Osteoblast (primary cell): ENCODE data around the gene GYS2. TPM values are rescaled to one million over a fixed set of nuclear protein-coding genes. Genes with fewer than 3 reads are reported as not detected.

Experiments
- DNase-seq: peaks from one replicate; pipeline ENCODE4 v3.0.0; 2011; ENCODE audit warnings: low spot score, mixed read lengths; ENCODE audit not compliant: insufficient read length; ENCODE audit errors: missing footprints
- H2AFZ ChIP-seq: 2 replicates; pipeline ENCODE4 v1.6.0; 2011; ENCODE audit warnings: mild to moderate bottlenecking, low read length
- H3K27ac ChIP-seq: 2 replicates; pipeline ENCODE4 v1.5.1; 2011; ENCODE audit warnings: mild to moderate bottlenecking, low read depth, low read length, moderate library complexity
- H3K27me3 ChIP-seq: 2 replicates; pipeline ENCODE4 v1.6.0; 2012; ENCODE audit warnings: mild to moderate bottlenecking, control low read depth, inconsistent platforms, low read length, moderate library complexity; ENCODE audit not compliant: insufficient read depth
- H3K36me3 ChIP-seq: 2 replicates; pipeline ENCODE4 v1.5.1; 2011; ENCODE audit warnings: mild to moderate bottlenecking, low read length, control low read depth, moderate library complexity; ENCODE audit not compliant: insufficient read depth
- H3K4me1 ChIP-seq: 2 replicates; pipeline ENCODE4 v1.5.1; 2011; ENCODE audit warnings: mild to moderate bottlenecking, low read length, control low read depth, moderate library complexity; ENCODE audit not compliant: insufficient read depth
- H3K4me2 ChIP-seq: 2 replicates; pipeline ENCODE4 v1.6.0; 2011; ENCODE audit warnings: mild to moderate bottlenecking, low read length; ENCODE audit not compliant: insufficient read depth
- H3K4me3 ChIP-seq: fragments of 200-600 bp; sonication (generic); 3 replicates; pipeline ENCODE4 v1.5.1; 2012; ENCODE audit warnings: mild to moderate bottlenecking, low read length, inconsistent platforms; ENCODE audit not compliant: insufficient read depth
- H3K79me2 ChIP-seq: 2 replicates; pipeline ENCODE4 v1.6.0; 2012; ENCODE audit warnings: mild to moderate bottlenecking, low read length, control low read depth, inconsistent platforms; ENCODE audit not compliant: insufficient read depth
- H3K9me3 ChIP-seq: 2 replicates; pipeline ENCODE4 v1.5.1; 2011; ENCODE audit warnings: low read depth, low read length, control low read depth
- H4K20me1 ChIP-seq: 2 replicates; pipeline ENCODE4 v1.6.0; 2012; ENCODE audit warnings: mild to moderate bottlenecking, low read length, control low read depth; ENCODE audit not compliant: insufficient read depth
- CTCF ChIP-seq: IDR thresholded peaks from 2 replicates; pipeline ENCODE4 v1.5.1; 2011; ENCODE audit warnings: mild to moderate bottlenecking, low read depth, low read length, moderate library complexity; ENCODE audit errors: extremely low read depth
- total RNA-seq: library from RNA; depleted of rRNA; stranded (reverse); fragments of >200 nt; gene quantifications from 2 replicates; pipeline ENCODE4 v1.2.3, GENCODE V29; 2012

GYS2 gene
- total RNA-seq, 1 donor = not detected

DNA sequence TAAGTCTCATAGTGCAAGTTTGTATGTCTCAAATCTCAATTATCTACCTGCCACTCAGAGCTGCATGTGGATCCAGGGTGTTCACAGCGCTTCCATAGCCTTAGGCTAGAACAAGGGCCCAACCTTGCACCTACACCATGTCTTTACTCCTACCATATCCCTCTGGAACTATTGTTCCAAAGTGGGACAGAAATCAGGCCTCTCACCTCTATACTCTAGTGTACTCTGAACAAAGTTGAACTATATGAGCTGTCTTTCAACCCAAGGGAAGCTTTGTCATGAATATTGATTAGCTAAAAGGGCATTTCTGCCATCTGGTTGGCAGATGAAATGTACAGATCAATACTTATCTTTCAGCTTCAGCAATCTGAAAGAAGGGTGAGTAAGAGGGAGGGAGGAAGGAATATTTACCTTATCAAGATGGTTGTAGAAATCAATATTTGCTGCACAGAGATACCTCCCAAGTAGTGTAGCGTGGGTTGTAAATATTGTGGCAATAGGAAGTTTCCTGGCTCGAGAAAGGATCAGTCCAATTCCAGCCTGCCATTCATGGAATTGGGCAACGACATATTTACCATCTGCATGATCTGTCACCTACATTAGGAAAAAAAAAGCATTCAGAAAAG, 30.8 kb downstream of the GYS2 start:
- DNase-seq = no peak
- Histone ChIP-seq H3K36me3 (no peaks in the 10 kb centered on the region), H3K4me1 (no peaks in the 10 kb centered on the region), H2AFZ (no peak overlapping the region), H3K9me3 (no peaks in the 10 kb centered on the region), H3K27me3 (no peaks in the 10 kb centered on the region), H3K27ac (no peak overlapping the region), H3K4me3 (no peak overlapping the region), H3K4me2 (no peak overlapping the region), H3K79me2 (no peaks in the 10 kb centered on the region), H4K20me1 (no peaks in the 10 kb centered on the region)
- no peak for TF ChIP-seq CTCF

DNA sequence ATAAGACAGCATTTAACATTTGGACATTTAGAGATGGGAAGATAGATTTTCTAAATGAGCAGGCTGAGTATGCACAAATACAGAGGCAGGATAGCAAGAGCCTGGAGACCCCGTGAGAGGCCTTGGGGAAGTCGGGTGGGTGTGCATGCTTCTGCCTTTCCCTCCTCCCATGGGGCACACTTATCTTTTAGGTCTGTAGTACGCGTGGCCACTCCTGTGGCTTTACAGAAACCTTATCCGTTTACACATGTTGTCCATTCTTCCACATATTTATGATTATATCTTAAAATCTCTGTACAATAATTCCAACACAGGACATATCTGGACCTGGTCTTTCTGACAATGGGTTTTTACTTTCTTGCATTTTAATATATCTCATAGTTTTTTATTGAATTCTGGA, 33.6 kb downstream of the GYS2 start:
- Histone ChIP-seq H3K4me3 (no peak overlapping the region), H3K36me3 (no peaks in the 10 kb centered on the region), H3K27ac (no peak overlapping the region), H4K20me1 (no peaks in the 10 kb centered on the region), H2AFZ (no peak overlapping the region), H3K4me2 (no peak overlapping the region), H3K27me3 (no peaks in the 10 kb centered on the region), H3K9me3 (no peaks in the 10 kb centered on the region), H3K4me1 (no peaks in the 10 kb centered on the region), H3K79me2 (no peaks in the 10 kb centered on the region)
- no peak for TF ChIP-seq CTCF
- DNase-seq = no peak

DNA sequence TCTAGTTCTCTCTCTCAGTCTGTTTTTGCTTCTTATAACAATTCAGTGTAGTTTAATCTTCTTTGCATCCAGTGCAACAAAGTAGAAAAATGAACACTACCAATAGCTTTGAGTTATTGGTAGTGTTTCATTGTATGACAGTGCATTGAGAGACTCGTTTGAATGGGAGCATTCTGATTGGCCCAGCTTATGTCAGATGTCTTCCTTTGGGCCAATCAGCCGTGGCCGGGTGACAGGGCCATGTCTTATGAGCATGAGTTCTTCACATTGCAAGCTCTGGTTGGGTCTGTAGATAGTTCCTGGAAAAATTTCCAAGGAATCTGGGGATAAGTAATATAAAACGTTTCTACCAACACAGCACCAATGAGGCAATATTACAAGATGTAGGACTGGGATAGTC, 36.5 kb downstream of the GYS2 start:
- Histone ChIP-seq H3K4me3 (no peak overlapping the region), H3K4me1 (no peaks in the 10 kb centered on the region), H3K27ac (no peak overlapping the region), H3K4me2 (no peak overlapping the region), H4K20me1 (no peaks in the 10 kb centered on the region), H2AFZ (no peak overlapping the region), H3K9me3 (no peaks in the 10 kb centered on the region), H3K27me3 (no peaks in the 10 kb centered on the region), H3K79me2 (no peaks in the 10 kb centered on the region), H3K36me3 (no peaks in the 10 kb centered on the region)
- TF ChIP-seq CTCF = no peak
- DNase-seq = no peak

DNA sequence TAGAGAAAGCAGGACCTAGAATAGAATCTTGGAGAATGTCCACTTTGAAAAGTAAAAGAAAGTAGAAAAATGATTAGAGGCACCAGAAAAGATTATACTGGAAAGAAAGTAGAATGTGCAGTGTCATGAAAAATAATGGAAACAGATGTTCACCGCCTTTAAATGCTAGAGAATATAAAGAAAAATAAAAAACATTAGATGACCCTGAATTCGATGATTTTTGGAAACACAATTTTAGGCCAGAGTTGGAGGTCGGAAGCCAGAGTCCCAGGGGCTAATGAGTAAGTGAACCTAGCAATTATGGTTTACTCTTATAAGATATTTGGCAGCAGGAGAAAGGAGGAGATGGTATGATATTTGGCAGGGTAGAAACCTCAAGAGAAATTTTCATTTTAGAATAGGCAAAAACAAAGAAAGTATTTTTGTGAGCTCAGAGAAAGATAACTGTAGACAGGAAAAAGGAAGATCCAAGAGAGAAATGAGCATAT, 37.7 kb downstream of the GYS2 start:
- Histone ChIP-seq H2AFZ (no peak overlapping the region), H3K4me3 (no peak overlapping the region), H3K4me1 (no peaks in the 10 kb centered on the region), H3K36me3 (no peaks in the 10 kb centered on the region), H3K79me2 (no peaks in the 10 kb centered on the region), H3K27me3 (no peaks in the 10 kb centered on the region), H3K9me3 (no peaks in the 10 kb centered on the region), H4K20me1 (no peaks in the 10 kb centered on the region), H3K4me2 (no peak overlapping the region), H3K27ac (no peak overlapping the region)
- no peak for TF ChIP-seq CTCF
- DNase-seq = no peak
